ENCODE data around the gene ADRA2C.

ADRA2C gene

DNA sequence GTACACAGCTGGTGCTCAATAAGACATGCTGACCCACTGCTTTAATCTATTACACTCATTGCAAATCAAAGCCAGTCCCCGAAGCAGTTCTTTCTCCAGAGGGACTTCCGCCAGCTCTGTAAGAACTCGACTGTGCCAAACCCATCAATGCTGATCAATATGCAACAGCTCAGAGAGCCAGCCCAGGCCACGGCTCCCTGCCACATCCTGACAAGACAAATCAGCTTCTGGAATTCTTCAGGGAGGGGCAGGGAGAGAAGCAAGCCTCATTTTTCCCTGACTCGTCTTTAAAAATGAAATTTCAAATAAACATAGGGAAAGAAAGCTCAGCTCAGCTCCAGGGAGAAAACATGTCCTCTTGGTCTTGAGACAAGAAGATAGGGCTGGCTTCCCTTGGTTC lies 5.3 kb upstream of the ADRA2C start:
- H3K4me3 ChIP-seq (ENCODE audit: low read length), result no peak overlapping the region
- TF ChIP-seq, protein P1, sequence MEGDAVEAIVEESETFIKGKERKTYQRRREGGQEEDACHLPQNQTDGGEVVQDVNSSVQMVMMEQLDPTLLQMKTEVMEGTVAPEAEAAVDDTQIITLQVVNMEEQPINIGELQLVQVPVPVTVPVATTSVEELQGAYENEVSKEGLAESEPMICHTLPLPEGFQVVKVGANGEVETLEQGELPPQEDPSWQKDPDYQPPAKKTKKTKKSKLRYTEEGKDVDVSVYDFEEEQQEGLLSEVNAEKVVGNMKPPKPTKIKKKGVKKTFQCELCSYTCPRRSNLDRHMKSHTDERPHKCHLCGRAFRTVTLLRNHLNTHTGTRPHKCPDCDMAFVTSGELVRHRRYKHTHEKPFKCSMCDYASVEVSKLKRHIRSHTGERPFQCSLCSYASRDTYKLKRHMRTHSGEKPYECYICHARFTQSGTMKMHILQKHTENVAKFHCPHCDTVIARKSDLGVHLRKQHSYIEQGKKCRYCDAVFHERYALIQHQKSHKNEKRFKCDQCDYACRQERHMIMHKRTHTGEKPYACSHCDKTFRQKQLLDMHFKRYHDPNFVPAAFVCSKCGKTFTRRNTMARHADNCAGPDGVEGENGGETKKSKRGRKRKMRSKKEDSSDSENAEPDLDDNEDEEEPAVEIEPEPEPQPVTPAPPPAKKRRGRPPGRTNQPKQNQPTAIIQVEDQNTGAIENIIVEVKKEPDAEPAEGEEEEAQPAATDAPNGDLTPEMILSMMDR (conservative IDR thresholded peaks at IDR 0.05; ENCODE audit: low read depth, low read length), result no peak
- no peak for DNase-seq (ENCODE audit: low read depth)

DNA sequence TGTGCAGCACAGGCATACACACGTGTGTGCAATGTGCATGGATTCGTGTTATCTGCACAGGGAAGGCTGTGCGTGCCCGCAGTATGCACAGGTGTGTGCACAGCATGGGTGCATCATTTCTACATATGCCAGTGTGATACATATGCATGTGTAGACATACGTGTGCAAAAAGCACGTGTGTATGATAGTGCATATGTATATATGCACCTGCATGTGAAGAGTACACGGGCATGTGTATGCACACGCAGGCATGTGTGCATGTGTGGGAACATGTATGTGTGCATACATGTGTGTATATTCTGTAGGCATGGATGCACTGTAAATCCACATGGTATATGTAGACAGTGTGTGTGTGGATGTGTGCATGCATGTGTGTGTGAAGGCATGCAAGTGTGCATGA lies 3.9 kb upstream of the ADRA2C start:
- no peak for DNase-seq (ENCODE audit: low read depth)
- H3K4me3 ChIP-seq (ENCODE audit: low read length), result no peak overlapping the region
- TF ChIP-seq, protein P1 (conservative IDR thresholded peaks at IDR 0.05; ENCODE audit: low read depth, low read length), result no peak

DNA sequence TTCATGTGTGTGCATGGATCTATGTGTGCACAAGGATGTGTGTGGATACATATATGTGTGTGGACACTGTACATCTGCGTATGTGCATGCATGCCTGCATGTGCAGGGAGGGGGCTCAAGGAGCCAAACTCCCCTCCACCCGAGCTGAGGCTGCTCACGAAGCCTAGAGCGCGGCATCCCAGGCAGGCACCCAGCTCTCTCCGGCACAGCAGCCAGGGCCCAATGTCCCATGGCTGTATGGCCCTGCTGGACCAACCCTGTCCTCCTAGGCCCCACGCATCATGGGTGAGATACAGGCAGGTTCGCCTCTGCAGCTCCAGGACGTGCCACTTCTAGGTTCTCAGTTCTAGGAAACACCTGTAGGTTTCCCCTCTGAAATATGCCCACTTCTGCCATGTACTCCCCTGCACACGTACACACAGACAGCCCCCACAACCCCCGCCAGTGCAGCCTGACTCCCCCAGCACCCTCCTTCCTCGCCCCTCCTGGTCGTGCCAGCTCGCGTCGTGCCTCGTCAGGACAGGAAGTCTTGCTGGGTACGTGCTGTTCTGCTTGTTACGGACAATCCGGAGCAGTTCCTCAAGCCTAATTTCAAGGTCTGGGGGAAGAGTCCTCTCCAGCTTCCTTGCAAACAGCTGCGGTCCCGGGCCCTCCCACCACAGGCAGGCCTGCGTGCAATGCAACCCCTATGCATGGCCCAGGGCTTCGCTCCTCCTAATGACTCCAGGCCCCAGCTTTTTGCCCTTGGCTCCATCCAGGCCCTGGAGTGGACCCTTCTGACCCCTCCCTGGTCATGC lies 3.2 kb upstream of the ADRA2C start:
- no peak for DNase-seq (ENCODE audit: low read depth)
- H3K4me3 ChIP-seq (ENCODE audit: low read length), result no peak overlapping the region
- TF ChIP-seq, protein P1 (conservative IDR thresholded peaks at IDR 0.05; ENCODE audit: low read depth, low read length), result no peak

DNA sequence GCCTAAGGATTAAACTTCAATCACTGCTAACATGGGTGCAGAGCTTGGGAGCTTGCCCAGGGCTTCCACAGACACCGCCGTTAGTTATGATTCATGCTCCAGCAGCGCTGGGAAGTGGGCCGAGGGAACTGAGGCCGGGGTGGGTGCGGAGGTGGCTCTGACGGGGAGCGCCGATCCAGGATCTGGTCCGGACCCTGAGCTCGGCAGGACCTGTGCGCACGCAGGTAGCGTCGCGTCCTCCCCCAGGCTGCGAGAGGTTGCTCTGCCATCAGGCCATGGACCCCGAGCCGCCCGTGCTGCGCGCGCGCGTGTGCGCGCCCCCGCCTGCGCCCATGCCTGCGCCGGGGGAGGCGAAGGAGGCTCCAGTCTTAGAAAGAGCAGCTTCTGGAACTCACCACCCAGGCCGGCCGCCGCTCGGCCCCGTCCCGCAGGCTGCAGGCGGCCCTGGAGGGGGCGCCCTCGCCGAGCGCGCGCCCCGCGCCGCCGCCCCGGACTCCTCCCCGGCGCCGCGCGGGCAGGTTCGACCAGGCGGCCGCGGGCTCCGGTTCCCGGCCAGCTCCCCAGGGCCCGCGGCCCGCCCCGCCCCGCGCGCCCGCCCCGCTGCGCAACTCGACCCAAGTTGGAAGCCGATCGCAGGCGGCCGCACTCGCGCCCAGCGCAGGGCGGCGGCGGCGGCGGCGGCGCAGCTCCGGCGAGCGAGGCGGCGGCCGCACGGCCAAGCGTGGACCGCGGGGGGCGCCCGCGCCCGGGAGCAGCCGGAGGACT lies 732 bp upstream of the ADRA2C start:
- TF ChIP-seq, protein P1 (conservative IDR thresholded peaks at IDR 0.05; ENCODE audit: low read depth, low read length), result peak; percentile 12
- H3K4me3 ChIP-seq (ENCODE audit: low read length), result peak overlapping the region; percentile 34
- DNase-seq (ENCODE audit: low read depth), result peak; percentile 18

DNA sequence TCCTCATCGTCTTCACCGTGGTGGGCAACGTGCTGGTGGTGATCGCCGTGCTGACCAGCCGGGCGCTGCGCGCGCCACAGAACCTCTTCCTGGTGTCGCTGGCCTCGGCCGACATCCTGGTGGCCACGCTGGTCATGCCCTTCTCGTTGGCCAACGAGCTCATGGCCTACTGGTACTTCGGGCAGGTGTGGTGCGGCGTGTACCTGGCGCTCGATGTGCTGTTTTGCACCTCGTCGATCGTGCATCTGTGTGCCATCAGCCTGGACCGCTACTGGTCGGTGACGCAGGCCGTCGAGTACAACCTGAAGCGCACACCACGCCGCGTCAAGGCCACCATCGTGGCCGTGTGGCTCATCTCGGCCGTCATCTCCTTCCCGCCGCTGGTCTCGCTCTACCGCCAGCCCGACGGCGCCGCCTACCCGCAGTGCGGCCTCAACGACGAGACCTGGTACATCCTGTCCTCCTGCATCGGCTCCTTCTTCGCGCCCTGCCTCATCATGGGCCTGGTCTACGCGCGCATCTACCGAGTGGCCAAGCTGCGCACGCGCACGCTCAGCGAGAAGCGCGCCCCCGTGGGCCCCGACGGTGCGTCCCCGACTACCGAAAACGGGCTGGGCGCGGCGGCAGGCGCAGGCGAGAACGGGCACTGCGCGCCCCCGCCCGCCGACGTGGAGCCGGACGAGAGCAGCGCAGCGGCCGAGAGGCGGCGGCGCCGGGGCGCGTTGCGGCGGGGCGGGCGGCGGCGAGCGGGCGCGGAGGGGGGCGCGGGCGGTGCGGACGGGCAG lies 792 bp downstream of the ADRA2C start:
- TF ChIP-seq, protein P1 (conservative IDR thresholded peaks at IDR 0.05; ENCODE audit: low read depth, low read length), result peak; percentile 19
- DNase-seq (ENCODE audit: low read depth), result no peak
- no peak overlapping the region for H3K4me3 ChIP-seq (ENCODE audit: low read length)

DNA sequence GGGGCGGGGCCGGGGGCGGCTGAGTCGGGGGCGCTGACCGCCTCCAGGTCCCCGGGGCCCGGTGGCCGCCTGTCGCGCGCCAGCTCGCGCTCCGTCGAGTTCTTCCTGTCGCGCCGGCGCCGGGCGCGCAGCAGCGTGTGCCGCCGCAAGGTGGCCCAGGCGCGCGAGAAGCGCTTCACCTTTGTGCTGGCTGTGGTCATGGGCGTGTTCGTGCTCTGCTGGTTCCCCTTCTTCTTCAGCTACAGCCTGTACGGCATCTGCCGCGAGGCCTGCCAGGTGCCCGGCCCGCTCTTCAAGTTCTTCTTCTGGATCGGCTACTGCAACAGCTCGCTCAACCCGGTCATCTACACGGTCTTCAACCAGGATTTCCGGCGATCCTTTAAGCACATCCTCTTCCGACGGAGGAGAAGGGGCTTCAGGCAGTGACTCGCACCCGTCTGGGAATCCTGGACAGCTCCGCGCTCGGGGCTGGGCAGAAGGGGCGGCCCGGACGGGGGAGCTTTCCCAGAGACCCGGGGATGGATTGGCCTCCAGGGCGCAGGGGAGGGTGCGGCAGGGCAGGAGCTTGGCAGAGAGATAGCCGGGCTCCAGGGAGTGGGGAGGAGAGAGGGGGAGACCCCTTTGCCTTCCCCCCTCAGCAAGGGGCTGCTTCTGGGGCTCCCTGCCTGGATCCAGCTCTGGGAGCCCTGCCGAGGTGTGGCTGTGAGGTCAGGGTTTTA lies 1.5 kb downstream of the ADRA2C start:
- TF ChIP-seq, protein P1 (conservative IDR thresholded peaks at IDR 0.05; ENCODE audit: low read depth, low read length), result peak; percentile 24
- no peak overlapping the region for H3K4me3 ChIP-seq (ENCODE audit: low read length)
- DNase-seq (ENCODE audit: low read depth), result no peak

Data from retinal pigment epithelial cell (primary cell).